Lung (tissue), 12 donors: ENCODE measurements around the gene REEP1. TPM values are rescaled to one million over a fixed set of nuclear protein-coding genes. Genes with fewer than 3 reads are reported as not detected.

Source experiments
- ATAC-seq: fragments of 200-7000 bp; cut with Tn5 transposase; one replicate; pipeline ENCODE4 v1.9.1; 2020; ENCODE audit warnings: moderate number of reproducible peaks; ENCODE audit not compliant: insufficient read depth, low FRiP score
- DNase-seq, 3 donors: peaks; one replicate each; pipeline ENCODE4 v3.0.0-alpha.2; 2013 to 2017
- H3K27ac ChIP-seq, 2 donors: one replicate each; pipeline ENCODE4 v1.5.1; 2013; ENCODE audit warnings: mild to moderate bottlenecking in 2 of 2, moderate library complexity in 2 of 2, control low read depth in 1 of 2, inconsistent platforms in 1 of 2, low read depth in 1 of 2, low read length in 1 of 2
- H3K27me3 ChIP-seq, 3 donors: one replicate each; pipeline ENCODE4 v1.5.1; 2013; ENCODE audit warnings: low read length in 2 of 3; ENCODE audit not compliant: control insufficient read depth in 3 of 3, insufficient read depth in 3 of 3
- H3K36me3 ChIP-seq, 4 donors: one replicate each; pipeline ENCODE4 v1.5.1; 2013; ENCODE audit warnings: low read length in 4 of 4, mild to moderate bottlenecking in 1 of 4, moderate library complexity in 1 of 4; ENCODE audit not compliant: control insufficient read depth in 4 of 4, insufficient read depth in 4 of 4
- H3K4me1 ChIP-seq, 5 donors: one replicate each; pipeline ENCODE4 v1.5.1; 2013; ENCODE audit warnings: low read length in 5 of 5, mild to moderate bottlenecking in 2 of 5, moderate library complexity in 1 of 5; ENCODE audit not compliant: control insufficient read depth in 5 of 5, insufficient read depth in 5 of 5
- H3K4me3 ChIP-seq: one replicate; pipeline ENCODE4 v1.5.1; 2013; ENCODE audit warnings: mild to moderate bottlenecking, control low read depth, moderate library complexity
- H3K9ac ChIP-seq, 2 donors: one replicate each; pipeline ENCODE4 v1.5.1; 2013; ENCODE audit warnings: low read length in 2 of 2, control low read depth in 1 of 2; ENCODE audit not compliant: insufficient read depth in 1 of 2
- H3K9me3 ChIP-seq, 4 donors: one replicate each; pipeline ENCODE4 v1.5.1; 2013; ENCODE audit warnings: low read length in 3 of 4, mild to moderate bottlenecking in 1 of 4, moderate library complexity in 1 of 4; ENCODE audit not compliant: control insufficient read depth in 4 of 4, insufficient read depth in 3 of 4
- WGBS, 2 donors: extraction: QIAGEN DNeasy Blood & Tissue Kit; methylation state at CpG; one replicate each; pipeline ENCODE4 v1.1.7; 2013; 5-methylcytosine and 5-hydroxymethylcytosine counted together
- polyA plus RNA-seq, 2 donors: library from polyadenylated mRNA; stranded (reverse); fragments of 200-250 nt; gene quantifications; one replicate each; pipeline ENCODE4 v1.2.1, GENCODE V29; 2013
- total RNA-seq, 2 donors: library from RNA; depleted of rRNA in 1 of 2; stranded (reverse); fragments of >200 nt in 1 of 2; gene quantifications; one replicate each; pipeline ENCODE4 v1.2.1, GENCODE V29; 2014 to 2021
- TF ChIP-seq, protein P1 (sequence below): IDR thresholded peaks from 2 replicates; pipeline ENCODE4 v1.5.1; 2012; ENCODE audit warnings: mild to moderate bottlenecking; ENCODE audit errors: control extremely low read depth, extremely low read depth
- donor health status: control.
- donor health status: control.
- donor health status: Bipolar disorder and iron deficiency.
- donor health status: healthy.
- donor health status: DM: yes; HTN: yes; CAD: no.

The REEP1 gene
- total and polyA plus RNA-seq, 4 donors, result 2.4 to 19.7 (median 5.4) TPM

DNA sequence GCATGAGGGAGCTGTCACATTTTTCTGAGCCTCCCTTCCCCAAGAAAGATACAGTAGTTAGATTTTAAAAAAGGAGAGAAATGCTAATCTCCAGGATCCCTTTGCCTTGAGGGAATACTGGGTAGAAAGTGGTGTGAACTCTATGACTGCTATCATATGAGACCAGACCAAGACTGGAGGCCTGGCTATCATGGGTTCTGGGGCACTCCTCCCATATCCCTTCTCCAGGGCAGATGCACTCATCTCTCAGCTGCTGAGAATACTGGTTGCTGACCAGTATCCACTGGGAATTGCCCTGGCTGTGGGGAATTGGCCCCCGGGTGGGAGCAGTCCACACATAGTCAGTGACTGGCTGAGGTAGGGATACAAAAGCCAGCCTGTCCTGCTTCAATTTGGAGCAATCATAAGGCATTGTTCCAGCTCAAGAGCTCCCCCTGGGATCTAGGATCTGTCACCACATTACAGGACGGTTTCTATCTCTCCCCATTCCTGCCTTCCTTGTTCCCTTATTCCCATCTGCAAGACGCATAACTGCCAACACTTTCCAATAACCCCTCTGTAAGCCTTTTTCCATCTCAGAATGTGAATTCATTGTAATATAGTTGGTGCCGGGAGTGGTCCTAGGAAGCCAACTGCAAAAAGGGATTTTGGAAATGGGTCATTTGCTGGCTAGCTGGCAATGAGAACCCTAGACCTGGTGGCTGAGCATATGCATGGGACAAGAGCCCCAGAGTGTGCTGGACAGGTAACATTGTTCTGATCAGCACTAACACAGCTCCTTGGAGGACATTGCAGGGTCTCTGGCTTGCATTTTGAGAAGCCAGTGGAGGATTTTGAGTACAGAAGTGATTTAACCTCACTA, 35.4 kb upstream of the REEP1 start:
- ATAC-seq, result peak; percentile 56
- 54 to 58% methylated on average over 4 of the region's 4 CpGs for WGBS, 2 donors

DNA sequence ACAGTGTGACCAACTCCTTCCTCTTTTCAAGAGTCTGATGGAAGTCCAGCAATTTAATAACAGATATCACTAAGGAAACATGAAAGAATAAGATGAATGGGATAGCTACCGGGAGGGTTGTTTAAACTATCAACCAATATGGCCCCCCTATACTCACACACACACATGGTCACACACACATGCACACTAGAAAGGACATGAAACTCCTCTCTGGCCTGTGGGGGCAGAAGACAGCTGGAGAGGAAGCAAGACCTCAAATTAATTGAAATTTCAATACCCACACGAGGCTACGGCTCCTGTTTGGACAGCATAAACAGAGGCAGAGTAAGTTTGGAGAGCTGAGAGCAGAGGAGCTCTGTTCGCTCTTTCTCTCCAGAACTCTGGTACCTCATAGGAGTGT, 34.7 kb upstream of the REEP1 start:
- H3K4me1 ChIP-seq, result peaks cover 0 to 16% (median 4%) of the 10 kb centered on the region in 5 donors
- H3K27me3 ChIP-seq, result no peaks in the 10 kb centered on the region
- DNase-seq (peak in 1 of 3 donors; percentile 46), ATAC-seq (no peak)
- 49 to 54% methylated on average over 4 of the region's 4 CpGs for WGBS, 2 donors
- H3K36me3 ChIP-seq, result no peaks in the 10 kb centered on the region
- H3K9me3 ChIP-seq, result peaks cover 0 to 3% (median 0%) of the 10 kb centered on the region in 4 donors
- TF ChIP-seq, protein P1, sequence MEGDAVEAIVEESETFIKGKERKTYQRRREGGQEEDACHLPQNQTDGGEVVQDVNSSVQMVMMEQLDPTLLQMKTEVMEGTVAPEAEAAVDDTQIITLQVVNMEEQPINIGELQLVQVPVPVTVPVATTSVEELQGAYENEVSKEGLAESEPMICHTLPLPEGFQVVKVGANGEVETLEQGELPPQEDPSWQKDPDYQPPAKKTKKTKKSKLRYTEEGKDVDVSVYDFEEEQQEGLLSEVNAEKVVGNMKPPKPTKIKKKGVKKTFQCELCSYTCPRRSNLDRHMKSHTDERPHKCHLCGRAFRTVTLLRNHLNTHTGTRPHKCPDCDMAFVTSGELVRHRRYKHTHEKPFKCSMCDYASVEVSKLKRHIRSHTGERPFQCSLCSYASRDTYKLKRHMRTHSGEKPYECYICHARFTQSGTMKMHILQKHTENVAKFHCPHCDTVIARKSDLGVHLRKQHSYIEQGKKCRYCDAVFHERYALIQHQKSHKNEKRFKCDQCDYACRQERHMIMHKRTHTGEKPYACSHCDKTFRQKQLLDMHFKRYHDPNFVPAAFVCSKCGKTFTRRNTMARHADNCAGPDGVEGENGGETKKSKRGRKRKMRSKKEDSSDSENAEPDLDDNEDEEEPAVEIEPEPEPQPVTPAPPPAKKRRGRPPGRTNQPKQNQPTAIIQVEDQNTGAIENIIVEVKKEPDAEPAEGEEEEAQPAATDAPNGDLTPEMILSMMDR, result no peak
- H3K27ac ChIP-seq, result no peak overlapping the region
- H3K4me3 ChIP-seq, result no peak overlapping the region
- H3K9ac ChIP-seq, result no peak overlapping the region

More for the DNA sequence above, 35.4 kb upstream of the REEP1 start:
- Histone ChIP-seq H3K4me1 (peaks cover 0 to 15% (median 4%) of the 10 kb centered on the region in 5 donors), H3K27ac (no peak overlapping the region), H3K27me3 (no peaks in the 10 kb centered on the region), H3K9me3 (peaks cover 0 to 3% (median 0%) of the 10 kb centered on the region in 4 donors), H3K9ac (no peak overlapping the region), H3K36me3 (no peaks in the 10 kb centered on the region), H3K4me3 (no peak overlapping the region)
- TF ChIP-seq, protein P1, result peak; percentile 38
- DNase-seq, result peak in 1 of 3 donors; percentile 48

- H3K4me1 ChIP-seq, result peaks cover 0 to 16% (median 4%) of the 10 kb centered on the region in 5 donors
- TF ChIP-seq, protein P1, result no peak
- ATAC-seq, result no peak
Measured at GRCh38 chr2:86371527-86371926, 34.1 kb upstream of the REEP1 start.

More at GRCh38 chr2:86371527-86371926, 34.1 kb upstream of the REEP1 start:
- Histone ChIP-seq H3K36me3 (no peaks in the 10 kb centered on the region), H3K27me3 (no peaks in the 10 kb centered on the region), H3K9ac (peak overlapping the region in 1 of 2 donors; percentile 36), H3K4me3 (no peak overlapping the region), H3K9me3 (peaks cover 0 to 3% (median 0%) of the 10 kb centered on the region in 4 donors), H3K27ac (no peak overlapping the region)
- peak in 1 of 3 donors; percentile 59 for DNase-seq
- 35 to 38% methylated on average over 4 of the region's 4 CpGs for WGBS, 2 donors
